OCI-LY1 (cell line): ENCODE data around the gene YPEL2.

Source experiments
- EZH2 ChIP-seq: fragments of 200-600 bp; sonication (generic), shearing (Covaris generic); IDR thresholded peaks from 2 replicates; pipeline ENCODE4 v1.8.0; 2017; ENCODE audit warnings: borderline replicate concordance, mixed run types, mild to moderate bottlenecking, antibody characterized with exemption, low read length, moderate library complexity, mixed read lengths
- TF ChIP-seq, protein P1 (sequence below): fragments of 200-600 bp; sonication (generic), shearing (Covaris generic); IDR thresholded peaks from 2 replicates; pipeline ENCODE4 v1.5.1; 2017; ENCODE audit warnings: mild to moderate bottlenecking, antibody characterized with exemption, low read length, moderate library complexity, mixed read lengths

DNA sequence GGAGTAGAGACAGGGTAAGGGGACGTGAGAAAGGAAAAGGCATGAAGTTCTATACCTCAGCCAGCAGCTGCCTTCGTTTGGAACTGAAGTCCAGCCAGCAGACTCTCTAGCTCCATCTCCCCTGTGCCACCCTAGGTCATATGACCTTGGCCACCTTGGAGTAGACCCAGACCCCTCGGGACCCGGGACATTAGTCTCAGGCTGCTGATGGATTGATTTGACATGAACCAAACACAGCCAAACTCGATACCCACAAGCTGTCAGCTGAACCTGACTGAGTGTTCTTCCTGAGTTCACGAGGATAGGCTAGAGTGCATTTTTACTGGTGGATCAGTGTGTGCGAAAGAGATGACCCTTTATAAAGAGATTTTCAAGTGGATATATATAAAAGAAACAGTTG is 68.5 kb downstream of the YPEL2 start:
- TF ChIP-seq, protein P1, sequence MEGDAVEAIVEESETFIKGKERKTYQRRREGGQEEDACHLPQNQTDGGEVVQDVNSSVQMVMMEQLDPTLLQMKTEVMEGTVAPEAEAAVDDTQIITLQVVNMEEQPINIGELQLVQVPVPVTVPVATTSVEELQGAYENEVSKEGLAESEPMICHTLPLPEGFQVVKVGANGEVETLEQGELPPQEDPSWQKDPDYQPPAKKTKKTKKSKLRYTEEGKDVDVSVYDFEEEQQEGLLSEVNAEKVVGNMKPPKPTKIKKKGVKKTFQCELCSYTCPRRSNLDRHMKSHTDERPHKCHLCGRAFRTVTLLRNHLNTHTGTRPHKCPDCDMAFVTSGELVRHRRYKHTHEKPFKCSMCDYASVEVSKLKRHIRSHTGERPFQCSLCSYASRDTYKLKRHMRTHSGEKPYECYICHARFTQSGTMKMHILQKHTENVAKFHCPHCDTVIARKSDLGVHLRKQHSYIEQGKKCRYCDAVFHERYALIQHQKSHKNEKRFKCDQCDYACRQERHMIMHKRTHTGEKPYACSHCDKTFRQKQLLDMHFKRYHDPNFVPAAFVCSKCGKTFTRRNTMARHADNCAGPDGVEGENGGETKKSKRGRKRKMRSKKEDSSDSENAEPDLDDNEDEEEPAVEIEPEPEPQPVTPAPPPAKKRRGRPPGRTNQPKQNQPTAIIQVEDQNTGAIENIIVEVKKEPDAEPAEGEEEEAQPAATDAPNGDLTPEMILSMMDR = no peak
- no peak for TF ChIP-seq EZH2
